HEK293T (cell line): Measurements from ENCODE around the gene RNASEH1.

Source experiments
- ARNT ChIP-seq: fragments of 450-650 bp; IDR thresholded peaks from 2 replicates; pipeline ENCODE4 v1.6.1; 2017; ENCODE audit warnings: mild to moderate bottlenecking
- BHLHE40 ChIP-seq: fragments of 450-650 bp; IDR thresholded peaks from 2 replicates; pipeline ENCODE4 v1.6.1; 2016; ENCODE audit warnings: mild to moderate bottlenecking, moderate library complexity, borderline replicate concordance
- ELF4 ChIP-seq: fragments of 450-650 bp; IDR thresholded peaks from 2 replicates; pipeline ENCODE4 v1.6.1; 2017; ENCODE audit warnings: antibody characterized with exemption
- FOXA1 ChIP-seq: fragments of 450-650 bp; IDR thresholded peaks from 2 replicates; pipeline ENCODE4 v1.6.1; 2016; ENCODE audit warnings: mild to moderate bottlenecking
- FOXM1 ChIP-seq: fragments of 450-650 bp; IDR thresholded peaks from 2 replicates; pipeline ENCODE4 v1.6.1; 2017; ENCODE audit warnings: mild to moderate bottlenecking, borderline replicate concordance
- HDGF ChIP-seq: fragments of 450-650 bp; IDR thresholded peaks from 2 replicates; pipeline ENCODE4 v1.6.1; 2017; ENCODE audit warnings: antibody characterized with exemption, borderline replicate concordance
- LEF1 ChIP-seq: fragments of 450-650 bp; IDR thresholded peaks from 2 replicates; pipeline ENCODE4 v1.6.1; 2017; ENCODE audit warnings: mild to moderate bottlenecking, borderline replicate concordance
- SP1 ChIP-seq: fragments of 450-650 bp; IDR thresholded peaks from 2 replicates; pipeline ENCODE4 v1.6.1; 2017
- SUZ12 ChIP-seq: fragments of 450-650 bp; IDR thresholded peaks from 2 replicates; pipeline ENCODE4 v1.6.1; 2016; ENCODE audit warnings: mild to moderate bottlenecking
- TARDBP ChIP-seq: fragments of 450-650 bp; IDR thresholded peaks from 2 replicates; pipeline ENCODE4 v1.6.1; 2016
- ZNF384 ChIP-seq: fragments of 450-650 bp; IDR thresholded peaks from 2 replicates; pipeline ENCODE4 v1.6.1; 2016

GRCh38 chr2:3504741-3505140 is 53.4 kb downstream of the RNASEH1 start:
- TF ChIP-seq SUZ12 = no peak
- no peak for TF ChIP-seq FOXM1
- TF ChIP-seq SP1 = no peak
- no peak for TF ChIP-seq FOXA1
- no peak for TF ChIP-seq TARDBP
- no peak for TF ChIP-seq HDGF
- no peak for TF ChIP-seq LEF1
- TF ChIP-seq BHLHE40 = no peak
- no peak for TF ChIP-seq ARNT
- TF ChIP-seq ZNF384 = no peak
- TF ChIP-seq ELF4 = no peak
